OCI-M1 (cell line): ENCODE data around the gene COLEC11.
"Not testable (repeated sequence)": the region's sequence is repeated elsewhere in the genome, so short reads cannot be mapped to it uniquely, and the experiment has no call there.

Experiments
- DNase-seq: peaks from one replicate; lab custom pipeline; 2025; lab: John Stamatoyannopoulos, UW

Gene COLEC11

DNA sequence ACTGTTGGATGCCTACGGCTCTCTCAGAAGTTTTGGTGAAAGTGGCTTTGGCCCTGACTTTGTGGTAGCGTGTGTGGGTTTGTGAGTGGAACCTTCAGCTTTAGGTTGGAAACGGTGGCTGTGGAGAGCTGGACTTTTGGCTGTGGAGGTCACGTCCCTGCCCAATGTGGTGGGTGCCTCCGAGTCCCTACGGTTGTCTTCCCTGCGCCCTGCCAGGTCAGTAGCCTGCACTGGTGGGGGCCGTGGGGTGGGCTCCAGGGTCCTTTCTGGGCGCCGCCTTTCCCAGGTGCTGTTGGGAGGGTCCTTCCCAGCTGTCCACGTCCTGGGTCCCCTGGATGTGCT is 11.1 kb downstream of the COLEC11 start:
- no peak for DNase-seq

DNA sequence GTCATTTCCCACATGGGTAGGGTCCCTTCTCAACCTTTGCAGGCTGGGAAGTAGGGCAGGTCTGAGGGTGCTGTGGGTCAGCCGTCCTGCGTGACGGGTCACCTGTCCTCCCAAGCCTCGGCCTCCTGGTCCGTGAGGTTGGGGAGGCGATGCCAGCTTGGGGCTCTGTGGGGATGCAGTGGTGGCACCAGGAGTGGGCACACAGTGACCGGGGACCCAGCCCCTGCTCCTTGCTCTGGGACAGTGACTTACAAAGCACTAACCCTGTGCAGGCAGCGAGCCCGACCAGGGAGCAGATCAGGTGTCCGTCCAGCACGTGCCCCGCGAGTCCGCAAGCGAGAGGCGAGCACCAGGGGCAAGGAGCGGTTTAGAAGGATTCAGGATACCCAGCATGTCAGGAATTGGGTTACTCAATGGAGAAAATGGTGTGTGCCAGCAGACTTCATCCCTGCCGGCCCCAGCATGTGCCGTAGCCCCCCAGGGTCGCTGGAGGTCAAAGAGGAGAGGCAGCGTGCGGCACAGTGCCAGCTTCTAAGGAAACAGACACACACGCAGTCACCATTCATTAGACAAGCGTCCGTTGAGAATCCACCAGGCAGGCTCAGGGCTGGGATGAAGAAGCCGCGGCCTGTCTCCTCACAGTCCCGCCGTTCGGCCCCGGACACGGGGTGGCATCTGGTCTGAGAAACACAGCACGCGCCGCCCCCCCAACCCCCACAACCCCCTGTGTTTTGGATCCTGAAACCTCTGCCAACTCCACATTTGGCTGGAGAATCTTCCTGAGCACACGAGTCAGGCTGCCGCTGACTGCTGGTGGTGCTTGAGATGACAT is 11.7 kb downstream of the COLEC11 start:
- DNase-seq, result no peak

DNA sequence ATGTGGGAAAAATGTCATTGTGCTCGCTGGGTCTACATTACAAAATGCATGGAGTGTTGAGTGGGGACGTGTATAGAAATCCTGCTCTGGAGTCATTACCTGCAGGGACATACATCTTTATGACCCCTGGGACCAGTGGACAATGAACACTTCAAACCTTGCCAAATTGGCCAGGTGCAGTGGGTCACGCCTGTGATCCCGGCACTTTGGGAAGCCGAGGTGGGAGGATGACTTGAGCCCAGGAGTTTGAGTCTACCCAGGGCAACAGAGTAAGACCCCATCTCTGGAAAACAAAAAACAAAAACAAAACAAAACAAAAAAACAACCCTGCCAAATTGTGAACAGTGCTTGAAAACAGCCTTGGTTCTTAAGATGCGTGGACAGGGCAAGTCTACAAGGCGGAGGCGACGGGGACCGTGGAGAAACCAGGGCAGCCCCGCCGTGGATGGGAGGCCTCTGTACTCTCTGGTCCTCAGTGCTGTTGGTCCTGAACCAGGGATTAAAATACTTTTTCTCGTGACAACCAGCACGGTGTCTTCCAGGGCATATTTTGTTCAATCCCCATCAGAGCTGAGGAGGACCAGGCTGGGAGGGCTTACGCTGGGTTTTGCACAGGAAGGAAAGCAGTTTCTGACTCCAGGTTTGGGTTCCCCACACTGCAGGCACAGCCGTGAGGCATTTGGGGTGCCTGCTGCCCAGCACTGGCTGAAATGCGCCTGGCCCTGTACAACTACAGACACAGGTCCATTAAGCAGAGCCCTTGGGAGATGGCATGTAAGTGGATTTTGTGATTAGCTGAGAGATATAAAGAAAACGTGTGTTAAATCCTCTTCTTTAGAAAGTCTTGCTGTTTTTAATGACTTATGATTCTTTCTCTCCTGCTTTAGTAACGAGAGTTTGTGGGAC is 13.7 kb downstream of the COLEC11 start:
- DNase-seq, result no peak

- not testable (repeated sequence) for DNase-seq
Observed at GRCh38 chr2:3609279-3609673, 14.4 kb downstream of the COLEC11 start.

GRCh38 chr2:3610415-3610814 is 15.5 kb downstream of the COLEC11 start:
- DNase-seq, result no peak

- no peak for DNase-seq
Observed at GRCh38 chr2:3610881-3611505, 16.1 kb downstream of the COLEC11 start.

DNA sequence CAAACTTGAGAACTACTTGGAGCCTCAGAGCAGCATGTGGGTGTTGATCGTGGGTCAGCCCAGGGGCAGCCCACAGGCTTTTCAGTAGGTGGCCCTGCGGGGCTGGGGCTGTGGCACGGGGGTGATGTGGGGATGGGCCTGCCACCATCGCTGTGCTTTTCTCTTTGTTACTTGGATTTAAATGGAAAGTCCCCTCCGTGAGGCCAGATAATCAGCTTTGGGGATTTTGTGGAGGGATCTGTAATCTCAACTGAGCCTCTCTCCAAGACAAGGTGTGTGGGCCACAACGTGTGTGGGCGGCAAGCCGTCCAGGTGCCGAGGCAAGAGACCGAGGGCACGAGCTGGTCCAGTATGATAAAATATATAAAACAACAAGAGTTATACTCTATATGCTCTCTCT is 16.7 kb downstream of the COLEC11 start:
- DNase-seq, result no peak

- DNase-seq, result no peak
Observed at GRCh38 chr2:3612639-3613523, 18.0 kb downstream of the COLEC11 start.

GRCh38 chr2:3613524-3613905 is 18.6 kb downstream of the COLEC11 start:
- no peak for DNase-seq

DNA sequence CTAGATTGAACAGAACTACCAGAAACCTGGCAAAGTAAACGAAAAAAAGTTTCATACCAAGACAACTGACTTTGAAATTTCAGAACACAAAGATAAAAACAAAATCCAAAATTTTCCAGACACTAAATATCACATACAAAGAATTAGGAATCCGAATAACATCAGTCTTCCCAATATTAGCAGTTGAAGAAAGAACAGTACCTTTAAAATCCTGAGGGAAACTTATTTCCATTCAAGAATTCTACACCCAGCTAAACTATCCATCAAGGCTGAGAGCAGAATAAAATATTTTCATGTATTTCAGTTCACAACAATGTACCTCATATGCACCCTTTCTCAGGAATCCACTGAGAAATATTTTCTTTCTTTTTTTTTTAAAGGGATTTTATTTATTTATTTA is 19.8 kb downstream of the COLEC11 start:
- DNase-seq, result not testable (repeated sequence)

GRCh38 chr2:3615541-3616200 is 20.8 kb downstream of the COLEC11 start:
- DNase-seq, result not testable (repeated sequence)

DNA sequence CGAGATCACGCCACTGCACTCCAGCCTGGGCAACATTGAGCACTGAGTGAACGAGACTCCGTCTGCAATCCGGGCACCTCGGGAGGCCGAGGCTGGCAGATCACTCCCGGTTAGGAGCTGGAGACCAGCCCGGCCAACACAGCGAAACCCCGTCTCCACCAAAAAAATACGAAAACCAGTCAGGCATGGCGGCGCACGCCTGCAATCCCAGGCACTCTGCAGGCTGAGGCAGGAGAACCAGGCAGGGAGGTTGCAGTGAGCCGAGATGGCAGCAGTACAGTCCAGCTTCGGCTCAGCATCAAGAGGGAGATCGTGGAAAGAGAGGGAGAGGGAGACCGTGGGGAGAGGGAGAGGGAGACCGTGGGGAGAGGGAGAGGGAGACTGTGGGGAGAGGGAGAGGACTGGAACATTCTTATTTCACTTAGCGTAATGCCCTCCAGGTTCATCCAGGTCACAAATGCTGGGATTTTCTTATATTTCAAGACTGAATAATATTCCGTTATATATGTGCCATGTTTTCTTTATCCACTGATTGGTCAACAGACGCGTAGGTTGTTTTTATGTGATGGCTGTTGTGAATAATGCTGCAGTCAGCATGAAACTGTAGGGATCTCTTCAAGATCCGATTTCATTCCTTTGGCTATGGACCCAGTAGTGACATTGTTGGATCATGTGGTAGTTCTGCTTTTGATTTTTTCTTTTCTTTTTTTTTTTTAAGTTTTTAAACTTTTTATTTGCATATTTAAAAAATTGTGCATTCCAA is 21.7 kb downstream of the COLEC11 start:
- DNase-seq, result not testable (repeated sequence)

DNA sequence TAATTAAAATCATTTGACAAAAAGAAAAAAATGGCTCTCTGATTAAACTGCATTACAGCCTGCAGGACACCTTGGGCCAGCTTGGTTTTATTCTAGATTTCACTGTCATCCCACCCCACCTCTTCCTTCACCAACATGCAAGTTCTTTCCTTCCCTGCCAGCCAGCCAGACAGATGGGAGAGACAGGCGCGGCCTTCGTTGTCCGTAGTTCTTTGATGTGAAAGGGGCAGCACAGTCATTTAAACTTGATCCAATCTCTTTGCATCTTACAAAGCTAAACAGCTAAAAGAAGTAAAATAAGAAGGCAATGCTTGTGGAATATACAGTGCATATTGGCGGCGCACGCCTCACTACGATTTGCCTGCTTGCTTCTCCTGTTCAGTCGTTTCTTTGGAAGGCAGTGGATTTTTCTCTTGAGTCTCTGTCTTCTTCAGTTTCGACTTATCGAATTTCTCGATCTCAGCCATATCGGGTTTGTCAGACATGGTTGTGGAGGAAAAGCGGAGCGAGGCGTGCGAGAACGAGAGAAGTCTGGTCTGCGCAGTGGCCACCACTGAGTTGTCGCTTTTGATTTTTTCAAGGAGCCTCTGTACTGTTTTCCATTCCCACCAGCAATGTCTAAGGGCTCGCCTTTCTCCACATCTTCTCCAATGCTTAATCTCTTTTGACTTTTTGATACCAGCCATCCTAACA is 22.4 kb downstream of the COLEC11 start:
- no peak for DNase-seq

- DNase-seq, result no peak
Observed at GRCh38 chr2:3618367-3618766, 23.5 kb downstream of the COLEC11 start.

DNA sequence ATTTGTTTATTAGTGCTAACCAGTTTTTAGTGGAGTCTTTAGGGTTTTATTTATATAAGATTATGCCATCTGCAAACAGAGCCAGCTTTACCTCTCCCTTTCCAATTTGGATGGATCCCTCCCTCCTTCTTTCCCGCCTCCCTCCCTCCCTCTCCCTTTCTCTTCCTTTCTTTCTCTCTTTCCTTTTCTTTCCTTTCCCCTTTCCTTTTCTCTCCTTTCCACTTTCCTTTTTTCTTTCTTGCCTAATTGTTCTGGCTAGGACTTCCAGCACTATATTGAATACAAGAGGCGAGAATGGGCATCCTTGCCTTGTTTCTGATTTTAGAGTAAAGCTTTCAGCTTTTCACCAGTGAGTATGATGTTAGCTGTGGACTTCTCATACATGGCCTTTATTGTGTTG is 24.1 kb downstream of the COLEC11 start:
- DNase-seq, result no peak

DNA sequence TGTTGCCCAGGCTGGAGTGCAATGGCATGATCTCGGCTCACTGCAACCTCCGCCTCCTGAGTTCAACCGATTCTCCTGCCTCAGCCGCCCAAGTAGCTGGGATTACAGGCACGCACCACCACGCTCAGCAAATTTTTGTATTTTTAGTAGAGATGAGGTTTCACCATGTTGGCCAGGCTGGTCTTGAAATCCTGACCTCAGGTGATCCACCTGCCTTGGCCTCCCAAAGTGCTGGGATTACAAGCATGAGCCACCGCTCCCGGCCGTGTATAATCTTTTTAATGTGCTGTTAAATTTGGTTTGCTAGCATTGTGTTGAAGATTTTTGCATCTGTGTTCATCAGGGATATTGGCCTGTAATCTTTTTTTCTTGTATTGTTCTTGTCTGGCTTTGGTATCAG is 24.7 kb downstream of the COLEC11 start:
- not testable (repeated sequence) for DNase-seq

DNA sequence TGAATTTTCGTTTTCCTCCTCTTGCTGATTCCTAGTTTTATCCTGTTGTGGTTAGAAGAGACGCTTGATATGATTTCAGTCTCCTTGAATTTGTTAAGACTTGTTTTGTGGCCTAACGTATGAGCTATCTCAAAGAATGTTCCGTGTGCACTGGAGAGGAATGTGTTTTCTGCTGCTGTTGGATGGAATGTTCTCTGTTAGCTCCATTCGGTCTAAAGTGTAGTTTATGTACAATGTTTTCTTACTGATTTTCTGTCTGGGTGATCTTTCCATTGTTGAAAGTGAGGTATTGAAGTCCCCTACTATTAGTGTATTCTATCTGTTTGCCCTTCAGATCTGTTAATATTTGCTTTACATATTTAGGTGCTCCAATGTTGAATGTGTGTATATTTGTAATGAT is 25.9 kb downstream of the COLEC11 start:
- no peak for DNase-seq

- no peak for DNase-seq
Observed at GRCh38 chr2:3622967-3623366, 28.1 kb downstream of the COLEC11 start.

DNA sequence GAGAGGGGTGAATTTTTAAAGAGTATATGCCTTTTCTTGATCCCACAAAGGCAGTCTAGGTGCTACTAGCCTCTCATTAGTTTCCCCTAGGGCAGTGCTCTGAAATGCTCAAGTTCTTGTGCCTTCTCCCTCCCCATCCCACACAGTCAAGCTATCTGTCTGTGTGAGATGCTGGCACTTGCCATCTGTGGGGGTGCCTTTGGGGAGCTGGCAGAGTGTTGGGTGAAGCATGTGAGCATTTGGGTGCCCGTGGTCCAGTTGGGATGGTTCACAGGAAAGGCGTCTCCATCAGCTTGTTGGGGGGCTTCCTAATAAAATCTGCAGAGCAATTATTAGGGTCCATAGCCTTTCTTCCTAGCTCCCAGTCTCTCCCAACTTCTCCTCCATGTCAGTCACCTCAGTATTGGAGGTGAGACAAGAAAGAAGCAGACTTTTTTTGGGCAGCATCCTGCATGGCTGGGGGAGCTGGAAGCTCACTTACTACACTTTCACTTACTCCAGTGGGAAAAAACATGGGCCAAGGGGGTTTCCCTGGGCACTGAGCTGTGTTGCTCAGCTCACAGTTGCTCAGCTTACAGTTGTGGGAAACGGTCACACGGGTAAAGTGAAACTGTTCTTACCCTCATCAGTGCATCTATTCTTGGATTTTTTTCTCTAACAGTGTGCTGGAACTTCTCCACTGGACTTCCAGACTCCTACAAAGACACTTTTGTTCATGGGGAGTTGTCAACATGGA is 29.3 kb downstream of the COLEC11 start:
- DNase-seq, result no peak
